ENCODE data around the gene PDCL2. TPM values are rescaled to one million over a fixed set of nuclear protein-coding genes. Genes with fewer than 3 reads are reported as not detected.

Gene PDCL2
- polyA plus RNA-seq, 3 donors, result not detected

GRCh38 chr4:55612341-55612740, 20.3 kb upstream of the PDCL2 start:
- Histone ChIP-seq H3K4me1 (ENCODE audit: control insufficient read depth in 1 of 2, insufficient read depth in 2 of 2, low read length in 2 of 2) (no peaks in the 10 kb centered on the region), H2AFZ (ENCODE audit: insufficient read depth, low read depth, low read length, poor library complexity, severe bottlenecking) (no peak overlapping the region), H3K4me3 (replicated peaks in 1 of 3; ENCODE audit: low read depth in 2 of 3, low read length in 3 of 3) (no peak overlapping the region), H4K20me1 (ENCODE audit: insufficient read depth, low read length) (no peaks in the 10 kb centered on the region), H3K27me3 (ENCODE audit: control insufficient read depth in 2 of 2, insufficient read depth in 2 of 2, low read length in 2 of 2) (no peaks in the 10 kb centered on the region), H3K27ac (ENCODE audit: low read depth in 1 of 2, low read length in 2 of 2) (no peak overlapping the region), H3K79me2 (ENCODE audit: insufficient read depth, low read length) (no peaks in the 10 kb centered on the region), H3K4me2 (replicated peaks; ENCODE audit: extremely low read depth, low read length, poor library complexity, severe bottlenecking) (no peak overlapping the region), H3K36me3 (replicated peaks in 1 of 2; ENCODE audit: control insufficient read depth in 1 of 2, insufficient read depth in 2 of 2, low read length in 2 of 2) (no peaks in the 10 kb centered on the region), H3K9ac (ENCODE audit: insufficient read depth, low read length, poor library complexity, severe bottlenecking) (no peak overlapping the region), H3K9me3 (replicated peaks in 1 of 2; ENCODE audit: control insufficient read depth in 1 of 2, insufficient read depth in 1 of 2, low read length in 2 of 2) (no peaks in the 10 kb centered on the region)
- no peak overlapping the region for H3K4me3 Mint-ChIP-seq
- no peaks in the 10 kb centered on the region for H3K9me3 Mint-ChIP-seq
- WGBS (ENCODE audit: insufficient coverage), result no CpG with 5 or more reads among the region's 3 CpGs
- no peaks in the 10 kb centered on the region for H3K4me1 Mint-ChIP-seq
- TF ChIP-seq, protein P1, sequence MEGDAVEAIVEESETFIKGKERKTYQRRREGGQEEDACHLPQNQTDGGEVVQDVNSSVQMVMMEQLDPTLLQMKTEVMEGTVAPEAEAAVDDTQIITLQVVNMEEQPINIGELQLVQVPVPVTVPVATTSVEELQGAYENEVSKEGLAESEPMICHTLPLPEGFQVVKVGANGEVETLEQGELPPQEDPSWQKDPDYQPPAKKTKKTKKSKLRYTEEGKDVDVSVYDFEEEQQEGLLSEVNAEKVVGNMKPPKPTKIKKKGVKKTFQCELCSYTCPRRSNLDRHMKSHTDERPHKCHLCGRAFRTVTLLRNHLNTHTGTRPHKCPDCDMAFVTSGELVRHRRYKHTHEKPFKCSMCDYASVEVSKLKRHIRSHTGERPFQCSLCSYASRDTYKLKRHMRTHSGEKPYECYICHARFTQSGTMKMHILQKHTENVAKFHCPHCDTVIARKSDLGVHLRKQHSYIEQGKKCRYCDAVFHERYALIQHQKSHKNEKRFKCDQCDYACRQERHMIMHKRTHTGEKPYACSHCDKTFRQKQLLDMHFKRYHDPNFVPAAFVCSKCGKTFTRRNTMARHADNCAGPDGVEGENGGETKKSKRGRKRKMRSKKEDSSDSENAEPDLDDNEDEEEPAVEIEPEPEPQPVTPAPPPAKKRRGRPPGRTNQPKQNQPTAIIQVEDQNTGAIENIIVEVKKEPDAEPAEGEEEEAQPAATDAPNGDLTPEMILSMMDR (IDR thresholded peaks at IDR 0.05), result no peak
- intact Hi-C loops (cut with micrococcal nuclease), result no loop called here
- no peak overlapping the region for H3K27ac Mint-ChIP-seq
- DNase-seq, result no peak
- peaks cover 2 to 5% (median 2%) of the 10 kb centered on the region in 3 donors for H3K27me3 Mint-ChIP-seq (ENCODE audit: low read depth in 3 of 3)
- H3K36me3 Mint-ChIP-seq, result no peaks in the 10 kb centered on the region

DNA sequence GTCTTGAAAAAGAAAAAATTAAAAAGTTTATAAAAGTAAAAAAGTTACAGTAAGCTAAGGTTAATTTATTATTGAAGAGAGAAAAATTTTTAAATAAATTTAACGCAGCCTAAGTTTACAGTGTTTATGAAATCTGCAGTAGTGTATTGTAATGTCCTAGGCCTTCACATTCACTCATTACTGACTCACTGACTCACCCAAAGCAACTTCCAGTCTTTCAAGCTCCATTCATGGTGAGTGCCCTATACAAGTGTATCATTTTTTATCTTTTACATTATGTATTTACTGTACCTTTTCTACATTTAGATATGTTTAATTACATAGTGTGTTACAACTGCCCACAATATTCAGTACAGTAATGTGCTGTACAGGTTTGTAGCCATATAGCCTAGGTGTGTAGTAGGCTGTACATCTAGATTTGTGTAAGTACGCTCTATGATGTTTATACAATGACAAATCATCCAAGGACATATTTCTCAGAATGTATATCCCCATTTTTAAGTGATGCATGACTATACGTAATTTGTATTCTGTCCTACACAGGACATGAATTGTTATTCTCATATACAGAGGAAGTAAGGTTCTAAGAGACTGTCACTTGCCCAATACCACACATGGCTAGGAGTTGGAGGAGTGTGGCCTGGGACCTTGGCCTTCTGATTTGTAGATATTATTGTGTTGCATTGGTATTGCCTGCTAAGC, 19.5 kb upstream of the PDCL2 start:
- TF ChIP-seq, protein P1 (IDR thresholded peaks at IDR 0.05), result no peak
- no CpG with 5 or more reads among the region's 3 CpGs for WGBS (ENCODE audit: insufficient coverage)
- Mint-ChIP-seq H3K4me3 (no peak overlapping the region), H3K27me3 (ENCODE audit: low read depth in 3 of 3) (peaks cover under 1 to 4% (median 3%) of the 10 kb centered on the region in 3 donors), H3K4me1 (no peaks in the 10 kb centered on the region), H3K36me3 (no peaks in the 10 kb centered on the region), H3K9me3 (no peaks in the 10 kb centered on the region), H3K27ac (no peak overlapping the region)
- Histone ChIP-seq H3K36me3 (replicated peaks in 1 of 2; ENCODE audit: control insufficient read depth in 1 of 2, insufficient read depth in 2 of 2, low read length in 2 of 2) (no peaks in the 10 kb centered on the region), H3K9me3 (replicated peaks in 1 of 2; ENCODE audit: control insufficient read depth in 1 of 2, insufficient read depth in 1 of 2, low read length in 2 of 2) (no peaks in the 10 kb centered on the region), H2AFZ (ENCODE audit: insufficient read depth, low read depth, low read length, poor library complexity, severe bottlenecking) (no peak overlapping the region), H3K4me1 (ENCODE audit: control insufficient read depth in 1 of 2, insufficient read depth in 2 of 2, low read length in 2 of 2) (no peaks in the 10 kb centered on the region), H3K4me3 (replicated peaks in 1 of 3; ENCODE audit: low read depth in 2 of 3, low read length in 3 of 3) (no peak overlapping the region), H3K27me3 (ENCODE audit: control insufficient read depth in 2 of 2, insufficient read depth in 2 of 2, low read length in 2 of 2) (no peaks in the 10 kb centered on the region), H4K20me1 (ENCODE audit: insufficient read depth, low read length) (no peaks in the 10 kb centered on the region), H3K79me2 (ENCODE audit: insufficient read depth, low read length) (no peaks in the 10 kb centered on the region), H3K27ac (ENCODE audit: low read depth in 1 of 2, low read length in 2 of 2) (no peak overlapping the region), H3K4me2 (replicated peaks; ENCODE audit: extremely low read depth, low read length, poor library complexity, severe bottlenecking) (no peak overlapping the region), H3K9ac (ENCODE audit: insufficient read depth, low read length, poor library complexity, severe bottlenecking) (no peak overlapping the region)
- intact Hi-C loops (cut with micrococcal nuclease), result no loop called here
- no peak for DNase-seq

Data from CD14-positive monocyte (primary cell).